CD4-positive, alpha-beta T cell (primary cell): ENCODE results near the gene TANGO2. TPM values are rescaled to one million over a fixed set of nuclear protein-coding genes. Genes with fewer than 3 reads are reported as not detected.

Experiments
- ATAC-seq: fragments of 200-7000 bp; cut with Tn5 transposase; one replicate; pipeline ENCODE4 v1.10.0; 2022; ENCODE audit warnings: mild to moderate bottlenecking; ENCODE audit not compliant: poor library complexity
- CTCF ChIA-PET: fragments of 350-600 bp; sonication (Branson Sonifier 250); formaldehyde crosslinking; loops from one replicate; lab custom pipeline; 2021; ENCODE audit warnings: antibody characterized with exemption, inconsistent platforms; lab: Charles Lee
- POLR2A ChIA-PET: fragments of 350-600 bp; sonication (Branson Sonifier 250); formaldehyde crosslinking; loops from one replicate; lab custom pipeline; 2021; ENCODE audit warnings: antibody characterized with exemption, inconsistent platforms; lab: Charles Lee
- DNase-seq, 14 experiments: peaks; one replicate each; pipeline ENCODE4 v3.0.0-alpha.2; 2013 to 2020; ENCODE audit warnings: mixed read lengths in 2 of 14
- H3K27ac ChIP-seq, 2 donors: one replicate each; pipeline versions ENCODE4 v1.5.1 to v1.7.0; 2013; ENCODE audit warnings: low read length in 2 of 2, low read depth in 1 of 2, mild to moderate bottlenecking in 1 of 2
- H3K27me3 ChIP-seq, 2 experiments: 1 replicate in 1 of 2; 2 replicates in 1 of 2; pipeline versions ENCODE4 v1.6.1 to v1.7.0; 2013; ENCODE audit warnings: low read length in 2 of 2, control low read depth in 1 of 2, mild to moderate bottlenecking in 1 of 2, moderate library complexity in 1 of 2; ENCODE audit not compliant: insufficient read depth in 2 of 2, control insufficient read depth in 1 of 2
- H3K36me3 ChIP-seq: one replicate; pipeline ENCODE4 v1.6.1; 2013; ENCODE audit warnings: low read length, control low read depth; ENCODE audit not compliant: insufficient read depth
- H3K4me1 ChIP-seq: one replicate; pipeline ENCODE4 v1.6.1; 2013; ENCODE audit warnings: low read length, control low read depth; ENCODE audit not compliant: insufficient read depth
- H3K4me3 ChIP-seq: one replicate; pipeline ENCODE4 v1.5.1; 2013; ENCODE audit warnings: mild to moderate bottlenecking, low read length, moderate library complexity
- H3K9me3 ChIP-seq, 2 experiments: 1 replicate in 1 of 2; 2 replicates in 1 of 2; pipeline versions ENCODE4 v1.6.1 to v1.7.0; 2013; ENCODE audit warnings: low read length in 2 of 2, mild to moderate bottlenecking in 2 of 2, control low read depth in 1 of 2, moderate library complexity in 1 of 2; ENCODE audit not compliant: control insufficient read depth in 1 of 2, insufficient read depth in 1 of 2
- H3K27ac Mint-ChIP-seq: one replicate; pipeline ENCODE4 v1.8.0; 2020; ENCODE audit warnings: mixed read lengths
- H3K27me3 Mint-ChIP-seq: one replicate; pipeline ENCODE4 v1.8.0; 2021; ENCODE audit warnings: mixed read lengths
- H3K36me3 Mint-ChIP-seq: one replicate; pipeline ENCODE4 v1.8.0; 2021; ENCODE audit warnings: low read depth, mixed read lengths
- H3K4me1 Mint-ChIP-seq: one replicate; pipeline ENCODE4 v1.8.0; 2021; ENCODE audit warnings: low read depth, mixed read lengths
- H3K4me3 Mint-ChIP-seq: one replicate; pipeline ENCODE4 v1.8.0; 2020; ENCODE audit warnings: mild to moderate bottlenecking, mixed read lengths
- H3K9me3 Mint-ChIP-seq: one replicate; pipeline ENCODE4 v1.8.0; 2020; ENCODE audit warnings: mixed read lengths
- CTCF ChIP-seq: fragments of 200-600 bp; IDR thresholded peaks from one replicate; pipeline ENCODE4 v1.8.0; 2022; ENCODE audit warnings: antibody characterized with exemption, mild to moderate bottlenecking
- intact Hi-C, 2 experiments: fragments of 100-400 bp; cut with DNase I in 1 of 2; cut with micrococcal nuclease in 1 of 2; formaldehyde crosslinking; loops; one replicate each; pipeline versions ENCODE4 v1.15.1 to v1.9.0; 2023 to 2025; cut with DNase I, micrococcal nuclease
- total RNA-seq, 174 experiments: library from RNA in 2 of 174; stranded (reverse) in 2 of 174; gene quantifications; one replicate each; pipeline ENCODE4 v1.2.3 and lab custom pipeline; 2021 to 2026

TANGO2 gene
- total RNA-seq, 2 experiments from 2014 or later, result 10.3 to 10.5 TPM

- H3K27ac ChIP-seq, result no peak overlapping the region
- Mint-ChIP-seq H3K27ac (no peak overlapping the region), H3K9me3 (no peaks in the 10 kb centered on the region), H3K27me3 (no peaks in the 10 kb centered on the region), H3K36me3 (no peaks in the 10 kb centered on the region), H3K4me3 (no peak overlapping the region), H3K4me1 (peaks cover 3% of the 10 kb centered on the region)
- ChIA-PET POLR2A (no interaction called here), CTCF (no interaction called here)
- no peaks in the 10 kb centered on the region for H3K9me3 ChIP-seq
- H3K36me3 ChIP-seq, result no peaks in the 10 kb centered on the region
- no peaks in the 10 kb centered on the region for H3K27me3 ChIP-seq
- DNase-seq (no peak), ATAC-seq (no peak)
- H3K4me3 ChIP-seq, result no peak overlapping the region
- intact Hi-C loops, result no loop called here
- no peak for TF ChIP-seq CTCF
- no peaks in the 10 kb centered on the region for H3K4me1 ChIP-seq
These were observed 41.0 kb upstream of the TANGO2 start for GRCh38 chr22:19979712-19980493.

GRCh38 chr22:19980766-19981165, 40.1 kb upstream of the TANGO2 start:
- H3K4me1 Mint-ChIP-seq, result no peaks in the 10 kb centered on the region
- H3K27ac ChIP-seq, result no peak overlapping the region
- no peak overlapping the region for H3K27ac Mint-ChIP-seq
- no peaks in the 10 kb centered on the region for H3K36me3 Mint-ChIP-seq
- H3K9me3 Mint-ChIP-seq, result no peaks in the 10 kb centered on the region
- no peak overlapping the region for H3K4me3 ChIP-seq
- no peak for DNase-seq
- H3K27me3 Mint-ChIP-seq, result no peaks in the 10 kb centered on the region
- no peak for TF ChIP-seq CTCF
- no peaks in the 10 kb centered on the region for H3K4me1 ChIP-seq
- no peak overlapping the region for H3K4me3 Mint-ChIP-seq
- intact Hi-C loops, result no loop called here
- ChIA-PET POLR2A (no interaction called here), CTCF (no interaction called here)
- H3K27me3 ChIP-seq, result peaks cover 0 to 2% of the 10 kb centered on the region in 2 experiments
- H3K36me3 ChIP-seq, result no peaks in the 10 kb centered on the region
- ATAC-seq, result no peak
- no peaks in the 10 kb centered on the region for H3K9me3 ChIP-seq

GRCh38 chr22:19981171-19981960, 39.5 kb upstream of the TANGO2 start:
- H3K9me3 ChIP-seq, result no peaks in the 10 kb centered on the region
- peaks cover 0 to 2% of the 10 kb centered on the region in 2 experiments for H3K27me3 ChIP-seq
- H3K4me1 ChIP-seq, result peaks cover 5% of the 10 kb centered on the region
- no peak overlapping the region for H3K27ac ChIP-seq
- Mint-ChIP-seq H3K9me3 (no peaks in the 10 kb centered on the region), H3K4me3 (no peak overlapping the region), H3K27ac (no peak overlapping the region), H3K4me1 (no peaks in the 10 kb centered on the region), H3K36me3 (no peaks in the 10 kb centered on the region), H3K27me3 (no peaks in the 10 kb centered on the region)
- ATAC-seq, result no peak
- no peak for TF ChIP-seq CTCF
- H3K36me3 ChIP-seq, result no peaks in the 10 kb centered on the region
- H3K4me3 ChIP-seq, result no peak overlapping the region
- intact Hi-C loops, result no loop called here
- ChIA-PET POLR2A (interaction anchor here (0.5 kb wide), 1 partner anchor 69 kb away, joined by 3 read pairs; no protein-coding TSS in a partner anchor), CTCF (no interaction called here)
- DNase-seq, result no peak
